Activated CD4-positive, alpha-beta T cell treated with anti-CD3 and anti-CD28 coated beads, Interleukin-2, amount 50 U/mL, for 24 hours (primary cell): ENCODE measurements around the gene IGHMBP2.
"Not testable (repeated sequence)": the region's sequence is repeated elsewhere in the genome, so short reads cannot be mapped to it uniquely, and the experiment has no call there.

Experiments used
- DNase-seq, 2 donors: peaks; one replicate each; pipeline ENCODE4 v3.0.0-alpha.2; 2020; ENCODE audit warnings: low read depth in 1 of 2, low spot score in 1 of 2

Gene IGHMBP2

GRCh38 chr11:68960294-68961071 is 56.8 kb downstream of the IGHMBP2 start:
- no peak for DNase-seq

- DNase-seq, result no peak
Observed at GRCh38 chr11:68961245-68961644, 57.6 kb downstream of the IGHMBP2 start.

GRCh38 chr11:68962527-68963250 is 59.0 kb downstream of the IGHMBP2 start:
- no peak for DNase-seq

DNA sequence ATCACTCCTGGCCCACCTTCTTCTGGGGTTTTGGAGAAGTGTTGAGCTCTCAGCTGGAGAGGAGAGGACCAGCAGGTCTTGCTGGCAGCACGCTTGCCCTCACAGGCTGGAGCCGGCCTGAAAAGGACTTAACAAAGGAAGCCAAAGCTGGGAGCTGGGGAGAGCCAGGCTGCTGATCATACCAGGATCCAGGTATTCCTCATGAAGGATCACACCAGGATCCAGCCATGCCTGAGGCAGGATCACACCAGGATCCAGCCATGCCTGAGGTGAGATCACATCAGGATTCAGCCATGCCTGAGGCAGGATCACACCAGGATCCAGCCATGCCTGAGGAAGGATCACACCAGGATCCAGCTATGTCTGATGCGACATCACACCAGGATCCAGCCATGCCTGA is 60.1 kb downstream of the IGHMBP2 start:
- DNase-seq, result no peak

DNA sequence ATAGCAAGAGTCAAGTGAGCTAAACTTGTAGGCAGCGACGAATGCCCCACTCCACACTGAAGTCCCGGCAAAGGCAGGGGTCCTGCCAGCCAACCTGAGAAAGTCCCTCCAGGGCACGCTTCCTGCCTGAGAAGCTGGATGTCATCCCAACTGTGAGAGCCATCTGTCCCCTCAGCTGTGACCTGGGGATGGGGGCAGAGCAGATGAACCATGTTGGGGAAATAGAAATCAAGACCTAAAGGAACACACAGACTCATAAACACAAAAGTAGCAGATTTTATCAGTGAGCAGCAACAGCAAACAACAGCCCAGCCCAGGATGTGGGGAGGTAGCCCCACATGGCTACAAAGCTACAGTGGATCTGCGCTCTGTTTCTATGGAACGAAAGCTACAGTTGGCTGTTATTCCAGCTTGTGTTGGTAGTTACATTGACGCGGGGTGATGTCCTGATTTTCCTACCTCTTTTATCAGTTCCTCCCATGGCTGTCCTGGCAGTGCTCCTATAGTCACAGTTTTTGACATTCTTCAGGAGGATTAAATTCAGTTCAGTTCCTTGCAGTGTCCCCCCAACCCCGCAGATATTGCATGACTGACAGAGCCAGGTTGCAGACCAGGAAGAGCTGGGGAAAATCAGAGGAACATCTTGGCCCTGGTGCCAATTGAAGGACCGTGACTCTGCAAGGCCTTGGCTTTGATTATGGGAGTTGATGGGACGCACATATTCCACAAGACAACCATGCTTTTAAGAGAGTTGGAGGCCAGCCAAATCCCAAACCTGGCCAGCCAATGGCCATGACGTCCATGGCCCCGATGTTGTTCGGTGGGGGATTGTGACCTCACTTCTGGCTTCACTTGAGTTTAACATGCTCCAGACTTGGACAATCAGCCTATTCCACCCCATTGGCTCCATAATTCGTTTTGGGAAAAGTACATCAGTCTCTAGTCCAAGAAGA is 62.5 kb downstream of the IGHMBP2 start:
- DNase-seq, result no peak

DNA sequence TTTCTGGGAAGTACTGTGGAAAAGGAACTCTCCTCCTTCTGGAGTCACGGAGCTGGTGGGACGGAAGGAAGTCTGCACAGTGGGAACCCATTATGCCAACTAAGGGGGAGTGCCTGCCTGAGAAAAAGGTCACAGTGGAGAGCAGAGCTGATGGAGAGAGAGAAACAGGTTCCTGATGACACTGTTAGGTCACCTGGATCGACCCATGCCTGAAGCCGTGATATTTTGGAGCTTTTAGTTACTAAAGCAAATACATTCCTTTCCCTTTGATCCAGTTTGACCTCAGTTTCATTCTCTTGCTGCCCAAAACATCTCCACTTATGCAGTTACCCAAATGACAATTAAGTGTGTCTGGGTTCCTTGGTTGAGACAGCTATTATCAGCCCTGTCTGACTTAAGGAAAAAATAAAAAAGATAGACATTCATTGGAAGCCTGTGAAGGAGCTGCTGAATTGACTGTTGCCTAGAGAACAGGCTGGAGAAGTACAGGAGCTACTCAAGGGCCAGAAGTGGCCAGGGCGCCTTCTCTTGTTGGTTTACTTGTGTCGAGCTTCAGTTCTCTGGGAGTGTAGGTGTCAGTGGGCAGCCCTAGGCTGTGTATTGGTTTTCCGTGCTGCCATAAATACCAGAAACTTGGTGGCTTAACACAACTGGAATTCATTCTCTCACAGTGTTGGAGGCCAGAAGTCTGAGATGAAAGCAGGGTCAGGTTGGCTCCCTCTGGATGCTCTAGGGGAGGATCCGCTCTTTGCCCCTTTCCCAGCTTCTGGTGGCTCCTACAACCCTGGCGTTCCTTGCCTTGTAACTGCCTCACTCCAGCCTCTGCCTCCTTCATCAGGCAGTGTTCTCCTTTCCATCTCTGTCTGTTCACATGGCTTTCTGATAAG is 63.4 kb downstream of the IGHMBP2 start:
- DNase-seq, result no peak

GRCh38 chr11:68968306-68969250 is 64.9 kb downstream of the IGHMBP2 start:
- no peak for DNase-seq

- DNase-seq, result no peak
Observed at GRCh38 chr11:68969386-68969785, 65.7 kb downstream of the IGHMBP2 start.

GRCh38 chr11:68970921-68971636 is 67.4 kb downstream of the IGHMBP2 start:
- DNase-seq, result no peak

- DNase-seq, result no peak
Observed at GRCh38 chr11:68973219-68973618, 69.5 kb downstream of the IGHMBP2 start.

- DNase-seq, result not testable (repeated sequence)
Observed at GRCh38 chr11:68973706-68974105, 70.0 kb downstream of the IGHMBP2 start.

DNA sequence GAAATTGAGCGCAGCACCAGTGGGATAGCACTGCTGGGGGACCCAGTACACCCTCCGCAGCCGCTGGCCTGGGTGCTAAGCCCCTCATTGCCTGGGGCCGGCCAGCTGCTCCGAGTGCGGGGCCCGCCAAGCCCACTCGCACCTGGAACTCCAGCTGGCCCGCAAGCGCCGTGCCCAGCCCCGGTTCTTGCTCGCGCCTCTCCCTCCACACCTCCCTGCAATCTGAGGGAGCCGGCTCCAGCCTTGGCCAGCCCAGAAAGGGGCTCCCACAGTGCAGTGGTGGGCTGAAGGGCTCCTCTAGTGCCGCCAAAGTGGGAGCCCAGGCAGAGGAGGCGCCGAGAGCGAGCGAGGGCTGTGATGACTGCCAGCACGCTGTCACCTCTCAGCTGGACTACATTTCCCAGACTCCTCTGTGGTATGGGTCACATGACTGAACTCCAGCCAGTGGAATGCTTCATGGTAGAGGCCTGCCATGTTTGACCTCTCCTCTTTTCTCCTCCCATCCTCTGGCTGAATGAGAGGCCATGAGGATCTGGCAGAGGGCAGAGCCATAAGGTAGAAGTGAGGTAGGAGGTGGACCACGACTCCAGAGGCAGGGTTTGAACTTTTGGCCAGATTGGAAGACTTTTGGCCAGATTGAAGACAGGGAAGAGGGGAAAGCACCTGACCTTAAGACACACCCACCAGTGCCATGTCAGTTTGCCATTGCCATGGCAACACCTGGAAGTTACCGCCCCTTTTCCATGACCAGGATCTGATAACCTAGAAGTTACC is 70.9 kb downstream of the IGHMBP2 start:
- DNase-seq, result no peak

DNA sequence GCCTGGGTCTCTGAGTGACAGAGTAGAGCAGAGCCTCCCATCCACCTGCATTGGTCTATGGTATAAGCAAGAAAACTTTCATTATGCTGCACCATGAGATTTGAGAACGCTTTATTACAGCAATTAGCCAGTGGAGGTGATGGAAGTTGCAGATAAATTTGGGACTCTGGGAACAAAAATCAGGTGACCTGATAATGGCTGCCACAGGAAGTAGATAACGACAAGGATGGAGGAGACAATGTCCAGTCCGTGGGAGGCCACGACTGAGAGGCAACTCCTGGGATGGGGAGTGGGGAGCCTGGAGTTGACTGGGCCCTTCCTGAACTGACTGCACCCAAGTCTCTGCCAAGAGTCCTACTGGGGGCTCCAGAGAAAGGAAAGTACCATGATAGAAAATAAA is 72.4 kb downstream of the IGHMBP2 start:
- DNase-seq, result no peak

GRCh38 chr11:68976563-68976962 is 72.9 kb downstream of the IGHMBP2 start:
- no peak for DNase-seq

- no peak for DNase-seq
Observed at GRCh38 chr11:68977781-68978625, 74.3 kb downstream of the IGHMBP2 start.

GRCh38 chr11:68978626-68978930 is 74.9 kb downstream of the IGHMBP2 start:
- DNase-seq, result no peak

- DNase-seq, result no peak
Observed at GRCh38 chr11:68978931-68979594, 75.4 kb downstream of the IGHMBP2 start.
